GM04504 (cell line): ENCODE results near the gene SCN2A.
"Not testable (repeated sequence)": the region's sequence is repeated elsewhere in the genome, so short reads cannot be mapped to it uniquely, and the experiment has no call there.

Source experiments
- DNase-seq: peaks from one replicate; pipeline ENCODE4 v3.0.0-alpha.2; 2012; ENCODE audit warnings: low read depth

SCN2A gene

GRCh38 chr2:165328272-165328671 lies 89.1 kb downstream of the SCN2A start:
- no peak for DNase-seq

DNA sequence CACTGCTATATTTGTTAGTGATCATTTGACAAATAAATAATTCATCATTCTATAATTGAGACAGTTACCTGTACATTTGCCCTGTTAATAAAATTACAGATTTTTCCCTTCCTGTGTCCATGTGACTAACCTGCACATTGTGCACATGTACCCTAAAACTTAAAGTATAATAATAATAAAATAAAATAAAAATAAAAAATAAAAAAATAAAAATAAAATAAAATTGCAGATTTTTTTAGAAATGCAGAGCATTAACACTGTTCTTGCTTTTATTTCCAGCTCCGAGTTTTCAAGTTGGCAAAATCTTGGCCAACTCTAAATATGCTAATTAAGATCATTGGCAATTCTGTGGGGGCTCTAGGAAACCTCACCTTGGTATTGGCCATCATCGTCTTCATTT lies 105.1 kb downstream of the SCN2A start:
- DNase-seq = not testable (repeated sequence)

- DNase-seq = no peak
Observed at GRCh38 chr2:165348441-165348840, 109.2 kb downstream of the SCN2A start.

- no peak for DNase-seq
Observed at GRCh38 chr2:165349181-165349580, 110.0 kb downstream of the SCN2A start.

GRCh38 chr2:165357758-165358157 lies 118.5 kb downstream of the SCN2A start:
- DNase-seq = peak; percentile 35

DNA sequence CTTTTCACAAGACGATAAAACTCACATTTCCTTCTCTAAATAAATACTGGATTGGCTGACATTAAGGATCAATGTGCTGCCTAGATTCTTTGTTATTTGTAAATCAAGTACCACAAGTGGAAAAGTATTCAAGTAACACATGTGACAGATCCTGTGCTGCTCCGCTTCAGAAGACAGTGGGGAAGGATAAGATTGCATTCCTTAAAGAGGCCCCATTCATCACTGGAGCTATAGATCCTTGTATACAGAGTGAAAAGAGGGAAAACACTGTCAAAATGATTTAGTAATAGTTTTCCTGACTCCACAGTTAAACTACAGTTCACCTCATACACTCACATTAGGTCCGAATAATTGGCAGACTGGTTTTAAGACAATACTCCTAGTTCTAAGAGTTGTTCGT lies 122.3 kb downstream of the SCN2A start:
- DNase-seq = no peak

DNA sequence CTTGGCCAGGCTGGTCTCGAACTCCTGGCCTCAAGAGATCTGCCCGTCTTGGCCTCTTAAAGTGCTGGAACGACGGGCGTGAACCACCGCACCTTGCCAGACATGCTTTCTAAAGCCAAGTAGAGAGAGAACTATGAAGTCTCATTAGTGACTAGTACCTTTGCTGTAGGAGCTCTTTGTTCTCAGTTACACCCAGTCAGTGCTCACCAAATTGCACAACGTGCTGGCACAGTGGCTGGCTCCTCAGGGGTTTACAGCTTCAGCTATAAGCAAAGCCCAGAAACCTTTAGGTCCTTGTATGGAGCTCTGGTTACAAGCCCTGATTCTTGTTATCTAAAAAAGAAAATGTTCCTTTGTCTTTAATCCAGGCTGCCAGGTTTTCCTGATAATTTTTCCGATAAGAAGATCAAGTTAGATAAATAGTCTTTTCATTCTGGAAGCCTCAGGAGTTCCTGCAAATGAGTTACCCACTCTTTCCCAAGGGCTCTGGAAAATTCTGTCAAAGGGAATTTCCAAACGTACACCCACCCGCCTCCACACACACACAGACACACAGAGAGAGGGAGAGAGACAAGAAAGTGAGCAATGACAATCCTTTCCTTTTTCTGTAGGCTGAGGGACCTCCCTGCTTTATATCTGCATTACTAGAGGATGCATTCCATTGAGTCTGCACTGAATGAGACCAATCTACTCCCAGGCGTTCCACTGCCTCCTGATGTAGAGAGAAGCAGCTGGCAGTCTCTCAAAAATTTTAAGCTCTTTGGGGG lies 130.1 kb downstream of the SCN2A start:
- DNase-seq = no peak

- no peak for DNase-seq
Observed at GRCh38 chr2:165369898-165370296, 130.7 kb downstream of the SCN2A start.

- no peak for DNase-seq
Observed at GRCh38 chr2:165371356-165371755, 132.1 kb downstream of the SCN2A start.

GRCh38 chr2:165373278-165374010 lies 134.2 kb downstream of the SCN2A start:
- no peak for DNase-seq

DNA sequence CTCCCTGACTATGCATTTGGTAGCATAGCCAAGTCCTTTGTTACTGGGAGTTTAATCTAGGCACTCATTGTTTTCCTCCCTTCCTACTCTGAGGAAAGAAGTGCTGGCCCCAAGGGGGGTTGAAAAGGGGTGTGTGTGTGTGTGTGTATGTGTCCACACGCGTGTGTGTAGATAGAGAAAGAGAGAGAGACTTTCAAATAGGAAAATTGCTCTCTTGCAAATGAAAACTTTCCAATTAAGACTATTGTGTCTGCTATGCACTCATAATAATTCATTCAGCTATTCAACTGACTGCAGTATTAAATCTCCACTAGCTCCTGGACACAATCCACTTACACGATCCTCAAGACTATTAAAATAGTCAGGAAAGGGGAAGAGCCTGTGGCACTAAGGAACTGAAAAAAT lies 137.4 kb downstream of the SCN2A start:
- no peak for DNase-seq

DNA sequence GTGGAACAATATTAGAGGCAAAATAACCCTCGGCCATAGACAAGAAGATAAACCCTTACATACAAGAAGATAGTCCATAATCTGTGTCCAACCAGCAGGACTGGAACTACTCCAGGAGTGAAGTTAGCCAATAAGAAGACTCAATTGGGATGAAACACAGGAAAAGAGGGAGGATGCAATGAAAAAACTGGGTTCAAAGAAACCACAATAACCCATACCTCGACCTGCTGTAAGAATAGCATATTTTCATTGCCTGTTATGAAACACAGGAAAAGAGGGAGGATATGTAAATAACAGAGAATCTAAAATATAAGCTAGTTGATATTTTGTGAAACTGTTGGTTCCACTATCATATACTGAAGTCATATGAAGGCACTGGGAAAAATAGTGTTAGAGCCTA lies 143.1 kb downstream of the SCN2A start:
- DNase-seq = no peak

- no peak for DNase-seq
Observed at GRCh38 chr2:165390875-165391274, 151.7 kb downstream of the SCN2A start.

- DNase-seq = no peak
Observed at GRCh38 chr2:165391791-165392190, 152.6 kb downstream of the SCN2A start.

DNA sequence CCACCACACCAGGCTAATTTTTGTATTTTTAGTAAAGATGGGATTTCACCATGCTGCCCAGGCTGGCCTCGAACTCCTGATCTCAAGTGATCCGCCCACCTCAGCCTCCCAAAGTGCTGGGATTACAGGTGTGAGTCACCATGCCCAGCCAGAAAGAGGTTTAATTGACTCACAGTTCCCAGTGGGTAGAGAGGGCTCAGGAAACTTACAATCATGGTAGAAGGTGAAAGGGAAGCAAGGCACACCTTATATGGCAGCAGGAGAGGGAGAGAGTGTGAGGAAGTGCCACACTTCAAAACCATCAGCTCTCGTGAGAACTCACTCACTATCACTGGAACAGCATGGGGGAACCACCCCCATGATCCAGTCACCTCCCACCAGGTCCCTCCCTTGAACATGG lies 159.4 kb downstream of the SCN2A start:
- DNase-seq = not testable (repeated sequence)

- DNase-seq = peak; percentile 31
Observed at GRCh38 chr2:165401285-165401852, 162.2 kb downstream of the SCN2A start.

DNA sequence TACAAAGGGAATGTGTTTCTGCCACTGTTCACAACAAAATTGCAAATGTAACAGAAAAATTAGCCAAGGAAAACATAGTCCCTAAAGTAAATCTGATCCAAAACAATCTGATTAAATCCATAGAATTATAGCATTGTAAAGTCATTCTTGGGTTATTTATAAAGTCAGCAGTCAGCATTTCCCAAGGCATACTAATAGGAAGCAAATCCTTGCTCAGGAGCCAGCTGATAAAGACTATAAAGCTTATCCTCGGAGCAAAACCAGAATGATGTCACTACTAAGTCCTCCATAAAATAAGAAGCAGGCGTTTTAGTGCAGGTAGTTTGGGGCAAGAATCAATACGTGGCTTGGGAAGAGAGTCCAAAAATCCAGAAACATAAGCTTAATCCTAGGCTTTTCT lies 162.9 kb downstream of the SCN2A start:
- DNase-seq = no peak

DNA sequence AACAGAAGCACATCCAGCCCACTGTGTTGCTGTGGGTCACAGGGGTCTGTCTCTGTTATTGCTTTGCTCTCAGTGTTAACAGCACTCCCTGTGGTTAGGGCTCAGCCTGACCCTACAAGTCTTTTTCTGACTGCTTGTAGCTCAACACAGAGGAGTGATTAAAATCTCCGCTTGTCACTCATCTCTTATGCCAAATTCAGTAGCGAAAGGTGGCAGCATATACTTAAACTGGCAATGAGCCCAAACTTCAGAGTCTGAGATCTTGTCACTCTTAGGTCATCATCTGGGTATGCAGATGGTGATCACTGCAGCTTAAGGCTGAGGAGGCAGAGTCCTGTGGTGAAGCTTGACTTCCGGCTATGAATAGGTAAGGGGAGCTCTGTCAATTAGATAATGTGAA lies 167.0 kb downstream of the SCN2A start:
- DNase-seq = no peak

DNA sequence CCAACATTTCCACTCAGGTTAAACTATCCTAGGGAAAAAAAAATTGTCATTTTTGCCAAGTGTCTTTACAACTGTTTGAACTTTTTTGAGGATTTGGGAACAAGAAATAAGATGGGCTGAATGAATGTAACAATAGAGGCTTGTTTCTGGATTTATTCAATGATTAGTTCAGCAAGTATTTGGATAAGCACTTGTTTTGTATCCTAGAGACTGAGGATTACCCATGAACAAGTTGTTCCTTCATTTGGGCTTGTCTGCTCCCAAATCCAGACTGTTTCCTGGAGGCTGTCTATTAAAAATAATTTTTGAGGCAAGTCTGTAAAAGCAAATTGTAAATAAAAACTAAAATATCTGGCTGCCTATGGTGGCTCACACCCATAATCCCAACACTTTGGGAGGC lies 168.3 kb downstream of the SCN2A start:
- DNase-seq = no peak

DNA sequence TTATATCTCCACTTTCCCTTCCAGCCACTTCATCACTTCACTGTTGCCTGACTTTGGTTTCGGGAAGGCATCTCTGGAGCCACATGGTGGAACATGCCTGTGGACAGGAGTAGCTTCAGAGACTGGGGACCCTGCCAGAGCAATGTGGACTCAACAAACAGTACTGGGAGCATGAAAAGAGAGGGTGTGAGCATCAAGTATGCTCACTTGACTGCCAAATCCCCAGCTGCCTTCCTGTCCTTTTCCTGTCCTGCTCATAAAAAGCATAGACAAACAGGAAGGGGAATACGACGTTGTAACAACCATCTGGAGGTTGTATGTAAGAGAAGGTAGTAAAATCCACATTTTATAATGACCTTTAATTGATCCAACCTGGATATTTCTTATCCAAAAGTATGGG lies 169.0 kb downstream of the SCN2A start:
- peak; percentile 12 for DNase-seq

GRCh38 chr2:165410276-165410675 lies 171.1 kb downstream of the SCN2A start:
- DNase-seq = no peak

GRCh38 chr2:165414187-165414586 lies 175.0 kb downstream of the SCN2A start:
- DNase-seq = no peak

DNA sequence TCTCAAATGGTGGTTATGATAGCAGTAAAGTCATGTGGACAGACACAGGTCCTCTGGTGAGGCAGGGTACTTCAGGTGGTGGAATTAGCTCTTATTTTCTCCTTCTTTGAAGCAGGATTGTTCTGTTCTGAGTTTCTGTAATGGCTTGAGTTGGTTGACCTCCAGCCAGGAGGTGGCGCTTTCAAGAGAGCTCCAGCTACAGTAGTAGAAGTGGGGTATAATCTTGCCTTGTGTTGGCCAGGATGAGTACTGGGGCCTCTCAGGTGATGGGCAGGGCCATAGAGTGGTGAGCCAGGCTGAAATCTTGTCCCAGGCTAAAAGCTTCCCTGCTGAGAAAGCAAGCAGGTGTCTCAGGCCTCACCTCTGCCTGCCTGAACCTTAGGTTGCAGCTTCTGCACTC lies 177.8 kb downstream of the SCN2A start:
- no peak for DNase-seq
